MM.1S (cell line): ENCODE measurements around the gene CDH2.
A peak's percentile ranks its signal among the peaks of the same experiment; 100 is the strongest.

Experiments used
- DNase-seq: peaks from one replicate; pipeline ENCODE4 v3.0.0-alpha.2; 2015
- H2AFZ ChIP-seq: fragments of 300-600 bp; sonication (generic); 2 replicates; pipeline ENCODE4 v1.6.0; 2016; ENCODE audit warnings: antibody characterized with exemption, low read length
- H3F3A ChIP-seq: fragments of 300-600 bp; sonication (generic); 2 replicates; pipeline ENCODE4 v1.6.1; 2016; ENCODE audit warnings: mild to moderate bottlenecking, antibody characterized with exemption, low read length, moderate library complexity, mixed read lengths; ENCODE audit not compliant: insufficient read depth
- H3K27ac ChIP-seq: fragments of 300-600 bp; sonication (generic); 2 replicates; pipeline ENCODE4 v1.5.1; 2016; ENCODE audit warnings: mild to moderate bottlenecking, low read length
- H3K27me3 ChIP-seq: fragments of 300-600 bp; sonication (generic); replicated peaks from 2 replicates; pipeline ENCODE4 v1.6.0; 2016; ENCODE audit warnings: low read length; ENCODE audit not compliant: insufficient read depth
- H3K36me3 ChIP-seq: fragments of 300-600 bp; sonication (generic); replicated peaks from 2 replicates; pipeline ENCODE4 v1.6.1; 2016; ENCODE audit warnings: mild to moderate bottlenecking, low read length, mixed read lengths; ENCODE audit not compliant: insufficient read depth
- H3K4me1 ChIP-seq: fragments of 300-600 bp; sonication (generic); 2 replicates; pipeline ENCODE4 v1.6.1; 2016; ENCODE audit warnings: low read length, mixed read lengths
- H3K4me2 ChIP-seq: fragments of 300-600 bp; sonication (generic); 2 replicates; pipeline ENCODE4 v1.6.0; 2016; ENCODE audit warnings: low read depth, low read length
- H3K4me3 ChIP-seq: fragments of 300-600 bp; sonication (generic); 2 replicates; pipeline ENCODE4 v1.5.1; 2016; ENCODE audit warnings: low read length, mixed read lengths
- H3K79me2 ChIP-seq: fragments of 300-600 bp; sonication (generic); 2 replicates; pipeline ENCODE4 v1.6.1; 2016; ENCODE audit warnings: mixed run types, low read length, mixed read lengths
- H3K9ac ChIP-seq: fragments of 300-600 bp; sonication (generic); 2 replicates; pipeline ENCODE4 v1.6.1; 2016; ENCODE audit warnings: low read length, mixed read lengths
- H3K9me2 ChIP-seq: fragments of 300-600 bp; sonication (generic); replicated peaks from 2 replicates; pipeline ENCODE4 v1.6.1; 2016; ENCODE audit warnings: mild to moderate bottlenecking, low read length, mixed read lengths; ENCODE audit not compliant: insufficient read depth
- H3K9me3 ChIP-seq: fragments of 300-600 bp; sonication (generic); replicated peaks from 2 replicates; pipeline ENCODE4 v1.6.1; 2016; ENCODE audit warnings: mild to moderate bottlenecking, low read length, mixed read lengths; ENCODE audit not compliant: insufficient read depth
- H4K20me1 ChIP-seq: fragments of 300-600 bp; sonication (generic); 2 replicates; pipeline ENCODE4 v1.6.1; 2016; ENCODE audit warnings: mild to moderate bottlenecking, low read length, moderate library complexity, mixed read lengths; ENCODE audit not compliant: insufficient read depth
- CTCF ChIP-seq: fragments of 300-600 bp; sonication (generic); IDR thresholded peaks from 2 replicates; pipeline ENCODE4 v1.5.1; 2016; ENCODE audit warnings: antibody characterized with exemption, low read length, mixed read lengths
- EZH2 ChIP-seq: fragments of 300-600 bp; sonication (generic); optimal IDR thresholded peaks from 2 replicates; pipeline ENCODE3; 2017; ENCODE audit warnings: low read depth, mild to moderate bottlenecking, antibody characterized with exemption, low read length, mixed read lengths
- EZH2phosphoT487 ChIP-seq: fragments of 300-600 bp; sonication (generic); IDR thresholded peaks from 2 replicates; pipeline ENCODE4 v1.6.1; 2018; ENCODE audit warnings: antibody characterized with exemption, low read length

CDH2 gene

GRCh38 chr18:28018351-28018750, 158.6 kb downstream of the CDH2 start:
- H3K36me3 ChIP-seq = no peaks in the 10 kb centered on the region
- H2AFZ ChIP-seq = no peak overlapping the region
- no peak overlapping the region for H3K9ac ChIP-seq
- no peaks in the 10 kb centered on the region for H3F3A ChIP-seq
- no peaks in the 10 kb centered on the region for H3K9me2 ChIP-seq
- H4K20me1 ChIP-seq = no peaks in the 10 kb centered on the region
- no peak for DNase-seq
- TF ChIP-seq EZH2 = no peak
- no peak for TF ChIP-seq EZH2phosphoT487
- TF ChIP-seq CTCF = no peak
- H3K9me3 ChIP-seq = no peaks in the 10 kb centered on the region
- no peaks in the 10 kb centered on the region for H3K4me1 ChIP-seq
- H3K27me3 ChIP-seq = no peaks in the 10 kb centered on the region
- H3K27ac ChIP-seq = no peak overlapping the region
- no peak overlapping the region for H3K4me3 ChIP-seq
- no peak overlapping the region for H3K4me2 ChIP-seq
- no peaks in the 10 kb centered on the region for H3K79me2 ChIP-seq

GRCh38 chr18:28015671-28016070, 161.3 kb downstream of the CDH2 start:
- no peaks in the 10 kb centered on the region for H3K9me2 ChIP-seq
- H3K4me3 ChIP-seq = no peak overlapping the region
- no peaks in the 10 kb centered on the region for H4K20me1 ChIP-seq
- TF ChIP-seq EZH2 = no peak
- TF ChIP-seq CTCF = no peak
- no peak for TF ChIP-seq EZH2phosphoT487
- H3K27ac ChIP-seq = no peak overlapping the region
- no peaks in the 10 kb centered on the region for H3K4me1 ChIP-seq
- H3K9me3 ChIP-seq = no peaks in the 10 kb centered on the region
- no peak overlapping the region for H3K9ac ChIP-seq
- H3K36me3 ChIP-seq = no peaks in the 10 kb centered on the region
- DNase-seq = no peak
- H3F3A ChIP-seq = no peaks in the 10 kb centered on the region
- H2AFZ ChIP-seq = no peak overlapping the region
- H3K79me2 ChIP-seq = no peaks in the 10 kb centered on the region
- H3K27me3 ChIP-seq = no peaks in the 10 kb centered on the region
- H3K4me2 ChIP-seq = no peak overlapping the region

DNA sequence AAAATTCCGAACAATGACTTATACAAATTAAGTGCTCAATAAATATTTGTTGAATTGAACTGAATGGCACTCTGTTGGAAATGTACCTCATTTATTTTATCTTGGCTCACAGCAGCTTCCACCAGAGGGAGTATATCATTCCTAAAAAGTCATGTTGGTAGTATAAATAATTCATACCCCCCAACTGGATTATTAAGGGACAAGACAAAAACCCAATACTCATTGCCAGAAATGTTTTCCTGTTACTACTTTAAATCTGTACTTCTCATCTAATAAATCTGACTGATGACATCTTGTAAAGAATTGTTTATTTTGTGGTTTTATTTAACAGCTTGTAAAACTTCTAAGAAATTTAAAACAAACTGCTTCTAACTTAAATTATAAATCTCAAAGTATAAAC, 163.9 kb downstream of the CDH2 start:
- no peaks in the 10 kb centered on the region for H4K20me1 ChIP-seq
- no peaks in the 10 kb centered on the region for H3F3A ChIP-seq
- no peaks in the 10 kb centered on the region for H3K36me3 ChIP-seq
- no peak overlapping the region for H2AFZ ChIP-seq
- H3K27me3 ChIP-seq = no peaks in the 10 kb centered on the region
- no peak for DNase-seq
- no peaks in the 10 kb centered on the region for H3K9me3 ChIP-seq
- no peak for TF ChIP-seq EZH2
- TF ChIP-seq CTCF = peak; percentile 29
- no peak overlapping the region for H3K27ac ChIP-seq
- no peaks in the 10 kb centered on the region for H3K9me2 ChIP-seq
- no peak overlapping the region for H3K4me2 ChIP-seq
- H3K4me1 ChIP-seq = no peaks in the 10 kb centered on the region
- no peak overlapping the region for H3K9ac ChIP-seq
- no peak overlapping the region for H3K4me3 ChIP-seq
- no peaks in the 10 kb centered on the region for H3K79me2 ChIP-seq

DNA sequence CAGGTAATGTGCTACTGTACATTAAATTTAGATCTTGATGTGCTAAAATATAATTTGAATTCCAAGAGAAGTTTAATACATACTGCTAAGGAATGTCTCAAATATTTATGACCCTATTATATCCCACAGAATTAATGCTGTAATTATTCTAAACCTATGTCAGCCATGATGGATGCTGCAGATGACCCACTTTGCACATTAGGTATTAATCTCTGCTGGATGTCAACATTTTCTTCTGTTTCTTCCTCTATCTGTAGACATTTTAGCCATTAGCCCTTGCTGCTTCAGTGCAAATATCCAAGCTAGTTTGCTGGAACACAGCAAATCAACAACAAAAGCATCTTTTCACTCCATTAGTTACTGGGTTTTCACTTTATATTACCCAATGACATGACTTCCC, 164.6 kb downstream of the CDH2 start:
- no peaks in the 10 kb centered on the region for H3K79me2 ChIP-seq
- H4K20me1 ChIP-seq = no peaks in the 10 kb centered on the region
- no peak overlapping the region for H3K4me3 ChIP-seq
- no peaks in the 10 kb centered on the region for H3K36me3 ChIP-seq
- H3K9me2 ChIP-seq = no peaks in the 10 kb centered on the region
- TF ChIP-seq EZH2phosphoT487 = no peak
- no peaks in the 10 kb centered on the region for H3K9me3 ChIP-seq
- H3K27me3 ChIP-seq = no peaks in the 10 kb centered on the region
- H3K4me1 ChIP-seq = no peaks in the 10 kb centered on the region
- H3K27ac ChIP-seq = no peak overlapping the region
- DNase-seq = no peak
- H2AFZ ChIP-seq = no peak overlapping the region
- H3K9ac ChIP-seq = no peak overlapping the region
- H3F3A ChIP-seq = no peaks in the 10 kb centered on the region
- no peak overlapping the region for H3K4me2 ChIP-seq
